DMS79 treated with DMSO at 0.1 percent for 48 hours (cell line): Measurements from ENCODE around the gene INSR.

Source experiments
- DNase-seq: peaks from one replicate; lab custom pipeline; 2025; lab: John Stamatoyannopoulos, UW

The INSR gene

DNA sequence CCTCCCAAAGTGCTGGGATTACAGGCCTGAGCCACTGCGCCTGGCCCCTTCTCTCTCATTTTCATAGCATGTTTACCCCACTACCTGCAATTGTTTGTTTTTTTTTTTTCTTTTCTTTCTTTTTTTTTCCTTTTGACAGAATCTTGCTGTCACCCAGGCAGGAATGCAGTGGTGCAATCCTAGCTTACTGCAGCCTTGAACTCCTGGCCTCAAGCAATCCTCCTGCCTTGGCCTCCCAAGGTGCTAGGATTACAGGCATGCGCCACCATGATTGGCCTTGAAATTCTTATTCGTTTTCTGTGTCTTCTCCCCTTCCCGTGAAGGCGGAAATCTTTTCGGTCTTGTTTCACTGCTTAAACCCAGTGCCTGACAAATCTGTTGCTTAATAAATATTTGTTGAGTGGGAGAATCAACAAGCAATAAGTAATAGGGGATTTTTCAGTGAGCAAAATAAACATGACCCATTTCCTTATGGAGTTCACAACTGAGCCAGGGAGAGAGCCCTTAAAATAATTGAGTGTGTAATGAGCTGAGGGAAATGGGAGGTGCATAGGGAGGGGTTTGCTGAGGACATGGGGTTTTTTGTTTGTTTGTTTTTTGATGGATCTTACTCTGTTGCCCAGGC is 1.8 kb upstream of the INSR start:
- DNase-seq: no peak

DNA sequence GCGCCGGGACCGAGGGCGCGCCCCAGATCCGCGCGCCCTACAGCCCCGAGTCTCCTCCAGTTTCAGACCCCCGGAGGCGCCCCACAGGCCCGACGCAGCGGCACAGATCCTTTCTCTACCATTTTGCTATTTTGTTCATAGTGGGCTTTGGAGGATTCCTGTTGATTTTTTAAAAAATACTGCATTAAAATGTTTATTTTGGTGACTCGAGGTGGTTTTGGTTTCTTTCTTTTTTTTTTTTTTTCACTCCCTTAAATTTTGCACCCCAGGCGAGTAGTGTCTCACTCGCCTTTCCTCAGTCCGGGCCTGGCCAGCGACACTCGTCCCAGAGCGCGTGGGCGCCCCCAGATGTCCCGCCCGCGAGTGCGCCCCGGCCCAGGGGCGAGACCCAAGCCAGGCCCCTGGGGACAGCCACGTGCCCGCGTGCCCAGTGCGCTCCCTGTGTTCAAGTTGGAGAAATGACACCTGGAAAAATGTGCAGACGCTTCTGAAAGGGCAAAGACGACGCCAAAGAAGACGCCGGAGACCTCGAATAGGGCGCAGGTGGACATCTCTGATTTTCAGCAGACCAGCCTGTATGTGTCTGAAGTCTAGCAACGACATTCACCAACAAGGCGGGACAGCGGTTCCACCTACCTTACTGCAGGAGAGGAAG is 471 bp upstream of the INSR start:
- DNase-seq: peak; percentile 67

DNA sequence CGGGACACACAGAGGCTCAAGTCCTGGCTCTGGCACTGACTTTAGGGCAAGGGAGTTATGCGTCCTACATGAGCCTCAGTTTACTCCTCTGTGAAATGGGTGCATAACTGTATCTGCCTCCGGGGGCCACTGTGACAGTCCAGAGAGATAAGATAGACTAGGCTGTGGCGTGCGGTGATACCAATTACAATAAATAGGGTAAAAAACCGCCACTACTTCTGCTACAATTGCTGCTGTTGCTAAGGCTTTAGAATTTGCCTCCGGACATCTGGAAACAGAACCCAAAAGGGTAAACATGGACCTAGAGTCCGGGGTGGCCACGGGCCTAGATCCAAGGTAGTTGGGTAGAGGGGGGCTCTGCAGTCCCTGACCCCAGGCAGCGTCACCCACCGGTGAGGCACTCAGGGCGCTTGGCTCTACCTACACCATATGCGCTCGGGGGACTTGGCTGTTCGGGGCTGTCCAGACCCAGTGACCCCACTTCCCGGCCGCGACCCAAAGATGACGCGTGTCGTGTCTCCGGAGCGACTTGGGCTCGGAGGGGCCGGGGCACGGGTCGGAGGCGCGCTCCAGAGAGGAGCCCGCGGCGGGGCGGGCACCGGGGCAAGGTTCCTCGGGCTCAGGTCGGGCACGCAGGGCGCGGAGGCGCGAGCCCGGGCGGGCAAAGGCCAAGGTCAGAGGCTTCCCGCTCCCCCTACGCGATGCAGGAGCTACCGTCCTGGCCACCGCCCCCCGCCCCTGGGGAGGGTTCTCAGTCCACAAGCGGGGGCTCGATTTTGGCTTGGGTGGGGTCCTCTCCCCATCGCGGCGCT is 1.1 kb downstream of the INSR start:
- no peak for DNase-seq

DNA sequence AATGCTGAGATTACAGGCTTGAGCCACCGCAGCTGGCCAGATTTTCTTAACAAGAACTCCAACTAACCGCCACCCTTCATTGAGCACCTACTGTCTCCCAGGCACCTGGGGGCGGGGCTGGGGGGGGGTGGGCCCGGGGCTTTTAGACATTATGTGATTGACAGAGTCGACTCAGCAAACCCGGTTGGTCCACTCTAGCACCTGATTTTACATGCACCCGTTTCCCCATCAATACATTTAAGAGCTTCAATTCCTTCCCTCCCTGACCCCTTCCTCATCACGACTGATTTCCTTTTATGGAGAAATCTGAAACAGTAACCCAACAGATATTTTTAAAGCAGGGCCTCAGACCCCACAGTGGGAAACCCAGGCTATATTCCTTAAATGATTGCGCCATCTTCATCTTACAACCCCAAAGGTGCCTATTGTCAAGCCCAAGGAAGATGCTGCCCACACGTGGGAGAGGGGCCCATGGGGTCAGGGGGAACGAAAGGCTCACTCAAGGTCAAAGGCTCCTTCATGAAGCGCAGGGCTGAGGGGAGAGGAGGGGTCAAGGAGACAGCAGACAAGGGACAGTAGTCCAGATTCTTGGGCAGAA is 1.8 kb downstream of the INSR start:
- no peak for DNase-seq

DNA sequence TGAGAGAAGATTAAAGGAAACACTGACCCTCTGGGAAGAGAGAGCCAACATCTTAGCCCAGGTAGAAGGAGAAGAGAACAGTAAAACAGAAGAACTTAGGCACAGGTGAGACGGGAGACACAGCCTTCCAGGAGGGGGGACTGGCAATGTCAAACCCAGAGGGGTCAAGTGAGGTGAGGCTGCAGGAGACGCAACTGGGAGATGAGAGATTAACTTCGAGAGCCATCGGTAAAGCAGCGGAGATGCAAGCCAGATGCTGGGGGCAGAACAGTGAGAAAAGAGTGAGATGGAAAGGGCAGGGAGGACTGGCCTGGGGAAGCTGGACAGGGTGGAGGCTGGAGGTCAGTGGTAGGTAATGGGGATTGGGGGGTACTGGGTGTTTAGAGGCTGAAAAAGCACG is 5.2 kb downstream of the INSR start:
- DNase-seq: no peak

DNA sequence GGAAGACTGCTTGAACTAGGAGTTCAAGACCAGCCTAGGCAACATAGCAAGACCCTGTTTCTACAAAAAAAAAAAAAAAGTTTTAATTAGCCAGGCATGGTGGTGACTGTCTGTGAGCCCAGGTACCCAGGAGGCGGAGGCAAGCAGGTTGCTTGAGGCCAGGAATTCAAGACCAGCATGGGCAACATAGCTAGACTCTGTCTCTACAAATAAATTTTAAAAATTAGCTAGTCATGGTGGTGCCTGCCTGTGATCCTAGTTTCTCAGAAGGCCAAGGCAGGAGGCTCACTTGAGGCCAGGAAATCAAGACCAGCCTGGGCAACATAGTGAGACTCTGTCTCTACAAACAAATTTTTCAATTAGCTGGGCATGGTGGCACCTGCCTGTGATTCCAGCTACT is 6.1 kb downstream of the INSR start:
- DNase-seq: no peak

DNA sequence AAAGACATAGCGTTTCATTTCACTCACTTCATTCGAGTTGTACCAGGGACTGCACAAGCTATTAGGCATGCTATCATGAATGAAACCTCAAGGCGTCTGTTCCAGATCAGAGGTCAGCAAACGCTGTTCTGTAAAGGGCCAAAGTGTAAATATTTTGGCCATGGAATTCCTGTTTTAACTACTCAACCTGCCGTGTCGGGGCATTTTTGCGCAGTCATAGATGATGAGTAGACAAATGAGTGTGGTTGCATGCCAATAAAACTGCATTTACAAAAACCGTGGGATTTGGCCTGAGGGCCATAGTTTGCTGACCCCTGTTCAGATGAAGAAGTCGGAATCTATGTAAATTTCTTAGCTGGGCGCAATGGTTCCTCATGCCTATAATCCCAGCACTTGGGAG is 6.5 kb downstream of the INSR start:
- DNase-seq: no peak

DNA sequence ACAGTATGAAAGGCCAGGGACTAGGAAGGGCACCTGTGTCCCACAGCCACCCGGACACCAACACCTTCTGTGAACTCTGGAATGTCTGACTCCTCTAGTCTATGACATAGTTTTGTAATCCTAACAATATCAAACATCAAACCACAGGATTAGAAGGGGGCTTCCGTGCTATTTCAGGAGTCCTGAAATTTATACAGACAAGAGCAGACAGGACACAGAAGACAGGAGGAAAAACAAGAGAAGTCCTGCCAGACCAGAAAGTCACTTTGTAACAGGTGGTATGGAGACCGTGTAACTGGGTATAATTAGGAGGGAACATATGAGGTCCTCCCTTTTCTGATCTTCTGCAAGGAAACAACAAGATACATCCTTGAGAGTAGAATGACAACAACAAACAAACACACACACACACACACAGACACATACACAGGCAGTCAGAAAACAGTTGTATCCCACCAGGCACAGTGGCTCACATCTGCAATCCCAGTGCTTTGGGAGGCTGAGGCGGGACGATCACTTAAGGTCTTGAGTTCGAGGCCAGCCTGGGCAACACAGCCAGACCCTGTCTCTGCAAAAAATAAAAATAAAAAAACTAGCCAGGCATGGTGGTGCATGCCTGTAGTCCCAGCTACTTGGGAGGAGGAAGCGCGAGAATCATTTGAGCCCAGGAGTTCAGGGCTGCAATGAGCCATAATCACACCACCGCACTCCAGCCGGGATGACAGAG is 13.1 kb downstream of the INSR start:
- no peak for DNase-seq

DNA sequence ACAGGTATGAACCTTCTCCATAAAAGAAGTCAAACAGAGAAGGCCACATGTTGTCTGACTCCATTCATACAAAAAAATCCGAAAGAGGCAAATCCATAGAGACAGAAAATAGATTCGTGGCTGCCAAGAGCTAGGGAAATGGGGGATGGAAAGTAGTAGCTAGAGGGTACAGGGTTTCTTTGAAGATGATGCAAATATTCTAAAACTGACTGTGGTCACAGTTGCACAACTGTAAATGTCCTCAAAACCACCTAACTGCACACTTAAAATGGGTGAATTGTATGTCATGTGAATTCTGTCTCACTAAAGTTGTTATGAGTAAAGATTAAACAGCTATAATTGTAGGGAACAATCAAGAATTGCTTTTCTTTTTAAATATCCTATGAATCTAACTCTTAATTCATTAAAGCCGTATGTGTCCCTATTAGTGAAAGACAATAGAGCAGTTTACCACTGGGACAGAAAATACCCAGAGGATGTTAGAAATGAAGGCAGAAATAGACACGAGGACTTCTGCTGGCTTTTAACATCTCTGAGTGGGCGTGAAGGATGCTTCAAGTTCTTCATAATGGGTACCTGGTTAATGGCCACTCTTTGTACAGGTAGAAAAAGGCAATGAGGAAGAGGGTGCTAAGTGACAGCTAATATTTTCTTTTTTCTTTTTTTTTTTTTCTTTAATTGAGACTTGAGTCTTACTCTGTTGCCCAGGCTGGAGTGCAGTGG is 21.2 kb downstream of the INSR start:
- peak; percentile 58 for DNase-seq

DNA sequence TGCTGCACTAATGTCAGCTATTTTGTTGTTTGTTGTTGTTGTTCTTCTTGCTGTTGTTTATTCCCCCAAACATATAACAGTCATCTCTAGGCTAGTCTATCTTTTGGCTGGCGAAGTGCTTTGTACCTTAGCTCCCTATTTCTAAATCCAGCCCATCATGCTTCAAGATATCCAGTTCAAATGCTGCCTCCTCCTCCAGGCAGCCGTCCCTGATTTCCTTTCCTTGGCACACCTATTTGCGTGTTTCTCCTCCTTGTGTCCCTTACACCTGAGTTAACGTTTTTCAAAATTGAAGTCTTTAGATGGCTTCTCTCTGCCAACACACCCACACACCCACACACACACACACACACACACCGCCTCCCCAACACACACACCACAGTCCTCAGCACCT is 25.5 kb downstream of the INSR start:
- DNase-seq: no peak

DNA sequence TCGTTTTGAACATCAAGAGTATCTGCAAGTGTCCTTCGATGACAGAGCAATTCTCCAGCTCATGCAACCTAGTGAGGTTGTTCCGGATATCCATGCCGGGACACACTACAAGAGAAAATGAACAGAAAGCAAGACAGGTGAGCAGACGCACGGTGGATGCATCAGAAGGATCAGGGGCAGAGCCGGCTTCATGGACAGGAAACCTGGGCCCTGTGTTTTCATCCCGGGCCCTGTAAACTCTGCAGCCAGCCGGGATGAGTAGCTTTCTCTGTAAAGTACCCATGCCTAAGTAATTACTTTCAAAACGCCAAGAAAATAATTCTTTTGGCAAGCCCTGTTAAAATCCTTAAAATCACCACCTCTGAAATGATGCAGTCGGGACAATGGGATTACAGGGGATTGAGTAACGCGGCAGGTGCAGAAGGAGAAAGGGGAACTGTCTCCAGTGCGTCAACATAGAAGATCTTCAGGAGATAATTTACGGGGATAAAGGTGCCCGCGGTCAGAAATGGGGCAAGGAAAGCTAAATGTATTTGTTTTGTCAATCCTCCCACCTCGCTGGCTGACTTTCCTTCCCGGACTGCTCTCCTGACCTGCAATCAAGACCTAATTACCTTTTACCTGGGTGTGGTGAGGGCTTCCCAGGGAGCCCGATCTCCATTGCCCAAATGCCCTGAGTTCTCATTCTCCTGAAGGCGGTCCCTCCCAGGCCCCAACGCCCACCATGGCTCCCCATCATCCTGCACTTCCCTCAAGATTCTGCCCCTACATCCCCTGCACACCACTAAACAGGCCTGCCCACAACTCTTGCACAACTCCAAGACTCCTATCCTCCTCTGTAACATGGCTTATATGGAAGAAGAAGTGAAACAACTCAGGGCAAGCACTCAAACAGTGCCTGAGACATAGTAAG is 26.2 kb downstream of the INSR start:
- DNase-seq: no peak

DNA sequence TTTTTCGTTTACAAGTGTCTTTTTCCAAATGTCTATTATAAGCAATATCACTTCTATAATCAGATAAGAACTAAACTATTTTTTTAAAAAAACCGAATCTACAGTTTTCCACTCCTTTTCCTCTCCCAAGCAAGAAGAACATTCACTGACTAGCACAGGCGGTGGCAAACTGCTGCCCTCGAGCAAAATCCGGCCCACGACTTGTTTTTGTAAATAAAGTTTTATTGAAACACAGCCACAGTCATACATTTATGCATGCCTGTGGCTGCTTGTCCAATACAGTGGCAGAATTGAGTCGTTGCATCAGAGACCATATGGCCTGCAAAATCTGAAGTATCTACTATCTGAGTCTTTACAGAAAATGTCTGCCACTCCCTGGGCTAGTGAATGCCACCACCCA is 27.4 kb downstream of the INSR start:
- DNase-seq: no peak

DNA sequence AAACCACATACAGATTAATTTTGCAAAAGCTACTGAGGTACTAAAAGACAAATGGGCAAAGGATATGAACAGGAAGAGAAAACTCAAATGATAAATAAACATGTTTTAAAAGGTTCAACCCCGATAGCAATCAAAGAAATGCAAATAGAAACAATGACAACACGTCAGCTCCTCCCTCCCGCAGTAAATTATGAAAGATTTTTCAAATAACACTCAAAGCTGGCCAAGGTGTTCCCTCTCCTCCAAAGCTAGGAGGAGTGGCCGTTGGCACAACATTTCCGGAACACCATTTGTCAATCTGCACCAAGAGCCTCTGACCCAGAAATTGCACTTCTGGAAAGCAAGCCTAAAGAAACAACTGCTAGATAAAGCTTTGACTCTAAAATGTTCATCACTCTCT is 28.3 kb downstream of the INSR start:
- no peak for DNase-seq

DNA sequence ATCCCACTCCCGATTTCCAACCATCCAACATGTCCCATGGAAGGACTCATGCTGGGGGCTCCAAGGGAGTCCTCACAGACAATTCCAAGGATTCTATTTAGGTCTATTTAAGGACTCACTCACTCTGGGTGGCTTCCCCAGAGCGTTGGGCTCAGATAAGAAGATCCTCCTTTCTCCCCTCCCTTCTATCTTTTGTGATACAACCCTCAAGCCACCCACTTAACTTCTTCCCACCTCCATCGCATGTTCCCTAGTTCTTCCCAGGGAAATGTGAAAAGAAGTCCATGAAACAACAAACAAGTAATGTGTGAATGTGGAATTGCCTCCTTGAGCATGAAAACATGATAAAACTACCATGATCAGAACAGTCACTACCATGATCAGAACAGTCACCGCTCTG is 29.4 kb downstream of the INSR start:
- no peak for DNase-seq

DNA sequence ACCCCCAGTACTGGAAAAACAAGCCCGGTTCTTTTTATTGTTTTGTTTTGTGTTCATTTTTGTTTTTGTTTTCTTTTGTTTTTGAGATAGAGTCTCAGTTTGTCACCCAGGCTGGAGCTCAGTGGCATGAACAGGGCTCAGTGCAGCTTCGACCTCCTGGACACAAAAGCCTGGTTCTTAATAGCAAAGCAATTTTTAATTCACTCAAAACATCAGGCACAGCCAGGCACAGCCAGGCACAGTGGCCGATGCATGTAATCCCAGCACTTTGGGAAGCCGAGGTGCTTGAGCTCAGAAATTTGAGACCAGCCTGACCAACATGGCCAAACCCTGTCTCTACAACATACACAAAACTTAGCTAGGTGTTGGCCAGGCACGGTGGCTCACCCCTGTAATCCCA is 30.7 kb downstream of the INSR start:
- no peak for DNase-seq

DNA sequence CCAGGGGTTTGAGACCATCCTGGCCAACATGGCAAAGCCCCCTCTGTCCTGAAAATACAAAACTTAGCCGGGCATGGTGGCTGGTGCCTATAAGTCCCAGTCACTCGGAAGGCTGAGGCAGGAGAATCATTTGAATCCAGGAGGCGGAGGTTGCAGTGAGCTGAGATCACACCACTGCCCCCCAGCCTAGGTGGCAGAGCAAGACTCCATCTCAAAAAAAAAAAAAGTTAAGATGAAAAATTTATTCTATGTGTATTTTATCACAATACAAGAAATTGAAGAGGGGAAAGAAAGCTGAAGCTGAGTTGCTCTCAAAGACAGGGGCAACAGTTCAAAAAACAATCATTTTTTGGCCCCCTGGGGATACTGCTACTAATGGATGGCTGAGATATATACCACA is 31.1 kb downstream of the INSR start:
- no peak for DNase-seq

DNA sequence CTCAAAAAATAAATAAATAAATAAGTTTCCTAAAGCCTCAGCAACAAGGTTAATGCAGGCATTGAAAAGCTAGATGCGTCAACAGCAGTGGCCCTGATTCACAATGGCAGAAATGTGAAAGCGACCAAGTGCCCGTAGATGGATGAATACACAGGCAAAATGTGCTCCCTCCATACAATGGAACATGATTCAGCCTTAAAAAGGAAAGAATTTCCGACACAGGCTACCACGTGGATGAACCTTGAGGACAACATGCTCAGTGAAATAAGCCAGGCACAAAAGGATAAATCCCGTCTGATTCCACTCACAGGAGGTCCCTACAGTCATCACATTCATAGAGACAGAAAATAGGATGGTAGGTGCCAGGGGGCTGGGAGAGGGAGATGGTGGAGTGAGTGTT is 31.7 kb downstream of the INSR start:
- no peak for DNase-seq

DNA sequence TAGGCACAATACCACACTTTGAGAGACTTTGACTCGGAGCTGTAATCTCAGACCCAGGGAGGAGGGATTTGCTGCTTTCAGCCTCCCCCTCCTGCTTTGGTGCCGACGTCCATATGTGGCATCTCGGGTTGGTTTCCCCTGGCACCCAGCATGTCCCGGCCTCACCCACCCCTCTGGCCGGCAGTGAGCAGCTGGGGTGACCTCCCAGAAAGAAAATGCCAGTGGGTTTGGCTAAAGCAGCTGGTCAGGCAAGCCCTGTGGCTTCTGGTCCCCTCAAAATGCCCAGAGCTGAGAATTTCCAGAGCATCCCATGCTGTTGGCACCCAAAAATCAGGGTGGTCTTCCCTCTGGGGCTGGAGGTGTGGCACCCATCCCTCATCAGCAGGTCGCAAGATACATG is 34.1 kb downstream of the INSR start:
- no peak for DNase-seq

DNA sequence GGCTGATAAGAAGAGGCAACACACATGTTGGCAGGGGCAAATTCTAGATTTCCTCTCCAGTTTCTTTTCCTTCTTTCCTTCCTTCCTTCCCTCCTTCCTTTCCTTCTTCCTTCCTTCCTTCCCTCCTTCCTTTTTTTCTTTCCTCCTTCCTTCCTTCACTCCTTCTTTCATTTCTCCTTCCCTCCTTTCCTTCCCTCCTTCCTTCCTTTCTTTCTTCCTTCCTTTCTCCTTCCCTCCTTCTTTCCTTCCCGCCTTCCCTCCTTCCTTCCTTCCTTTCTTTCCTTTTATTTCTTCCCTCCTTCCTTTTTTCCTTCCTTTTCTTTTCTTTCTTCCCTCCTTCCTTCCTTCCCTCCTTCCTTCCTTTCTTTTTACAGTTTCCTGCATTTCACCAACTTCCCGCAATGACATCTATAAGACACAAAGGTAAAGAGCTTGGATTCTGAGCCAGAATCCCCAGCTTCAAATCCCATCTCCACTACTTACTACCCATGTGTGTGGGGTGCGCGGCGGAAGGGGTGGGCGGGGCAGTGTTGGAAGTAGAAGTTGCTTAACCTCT is 35.3 kb downstream of the INSR start:
- no peak for DNase-seq
